Measurements from ENCODE around the gene ATP6V0A4. TPM values are rescaled to one million over a fixed set of nuclear protein-coding genes. Genes with fewer than 3 reads are reported as not detected.

ATP6V0A4 gene
- total RNA-seq, 1 experiment from 2014 or later = 9.1 TPM

DNA sequence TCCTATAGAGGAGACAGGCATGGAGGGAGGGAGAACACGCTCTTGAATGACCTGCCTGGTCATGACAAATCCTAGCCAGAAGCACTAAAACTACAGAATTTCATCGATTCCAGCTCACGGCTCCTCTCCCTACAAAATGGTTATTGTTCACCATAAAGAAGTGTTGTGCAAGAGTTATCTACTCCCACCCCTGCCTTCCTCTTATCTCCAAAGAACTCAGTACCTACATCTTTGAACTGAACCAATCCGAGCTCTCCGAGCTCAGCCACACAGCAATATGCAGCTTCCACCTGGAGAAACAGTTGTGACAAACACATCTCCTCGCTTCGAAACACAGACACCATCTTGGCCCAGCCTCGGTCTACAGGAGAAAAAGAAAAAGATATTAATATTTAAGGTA, 27.1 kb downstream of the ATP6V0A4 start:
- Histone ChIP-seq H3K27ac (no peak overlapping the region), H3K9me2 (ENCODE audit: insufficient read depth) (no peaks in the 10 kb centered on the region), H3K4me1 (replicated peaks; ENCODE audit: insufficient read depth) (peaks cover 12% of the 10 kb centered on the region), H3K9me3 (ENCODE audit: insufficient read depth, low read depth) (no peaks in the 10 kb centered on the region), H3K79me2 (ENCODE audit: low read depth) (no peaks in the 10 kb centered on the region), H3K27me3 (ENCODE audit: insufficient read depth, low read depth) (no peaks in the 10 kb centered on the region), H3K4me3 (no peak overlapping the region), H3K4me2 (no peak overlapping the region), H3K36me3 (ENCODE audit: low read depth) (no peaks in the 10 kb centered on the region), H2AFZ (no peak overlapping the region), H3F3A (ENCODE audit: insufficient read depth, low read depth) (no peaks in the 10 kb centered on the region), H4K20me1 (ENCODE audit: insufficient read depth) (no peaks in the 10 kb centered on the region)
- no peak for DNase-seq
- no TSS peak for BruUV-seq (replicated peaks)
- intact Hi-C loops (cut with micrococcal nuclease; ENCODE audit: unreplicated experiment) = no loop called here
- ChIA-PET POLR2A (ENCODE audit: unreplicated experiment) (no interaction called here), CTCF (interaction anchor here (0.7 kb wide), 1 partner anchor 880 kb away, joined by 3 read pairs; no protein-coding TSS in a partner anchor)
- TF ChIP-seq EZH2 (IDR thresholded peaks at IDR 0.05; ENCODE audit: low read depth) = no peak
- TF ChIP-seq, protein P1, sequence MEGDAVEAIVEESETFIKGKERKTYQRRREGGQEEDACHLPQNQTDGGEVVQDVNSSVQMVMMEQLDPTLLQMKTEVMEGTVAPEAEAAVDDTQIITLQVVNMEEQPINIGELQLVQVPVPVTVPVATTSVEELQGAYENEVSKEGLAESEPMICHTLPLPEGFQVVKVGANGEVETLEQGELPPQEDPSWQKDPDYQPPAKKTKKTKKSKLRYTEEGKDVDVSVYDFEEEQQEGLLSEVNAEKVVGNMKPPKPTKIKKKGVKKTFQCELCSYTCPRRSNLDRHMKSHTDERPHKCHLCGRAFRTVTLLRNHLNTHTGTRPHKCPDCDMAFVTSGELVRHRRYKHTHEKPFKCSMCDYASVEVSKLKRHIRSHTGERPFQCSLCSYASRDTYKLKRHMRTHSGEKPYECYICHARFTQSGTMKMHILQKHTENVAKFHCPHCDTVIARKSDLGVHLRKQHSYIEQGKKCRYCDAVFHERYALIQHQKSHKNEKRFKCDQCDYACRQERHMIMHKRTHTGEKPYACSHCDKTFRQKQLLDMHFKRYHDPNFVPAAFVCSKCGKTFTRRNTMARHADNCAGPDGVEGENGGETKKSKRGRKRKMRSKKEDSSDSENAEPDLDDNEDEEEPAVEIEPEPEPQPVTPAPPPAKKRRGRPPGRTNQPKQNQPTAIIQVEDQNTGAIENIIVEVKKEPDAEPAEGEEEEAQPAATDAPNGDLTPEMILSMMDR (conservative IDR thresholded peaks at IDR 0.05) = no peak

DNA sequence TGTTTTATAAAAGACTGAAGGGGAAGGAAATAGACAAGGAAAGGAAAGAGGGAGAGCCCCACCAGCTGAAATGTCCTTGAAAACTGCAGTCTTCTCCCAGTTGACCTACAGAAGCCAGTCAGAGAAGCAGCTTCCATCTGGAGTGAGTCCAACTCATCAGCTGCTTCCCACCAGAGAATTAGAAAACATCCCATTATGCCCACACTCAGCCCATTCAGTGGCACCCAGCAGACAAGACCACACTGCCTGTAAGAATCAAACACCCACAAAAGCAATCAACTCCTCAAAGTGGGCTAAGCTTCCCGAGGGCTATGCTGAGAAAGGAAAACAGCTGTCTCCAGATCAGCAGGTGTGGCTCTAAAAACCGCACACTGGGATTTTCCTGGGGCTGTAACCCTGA, 29.8 kb downstream of the ATP6V0A4 start:
- Histone ChIP-seq H2AFZ (no peak overlapping the region), H3F3A (ENCODE audit: insufficient read depth, low read depth) (no peaks in the 10 kb centered on the region), H3K4me1 (replicated peaks; ENCODE audit: insufficient read depth) (peaks cover 1% of the 10 kb centered on the region), H3K27ac (no peak overlapping the region), H3K36me3 (ENCODE audit: low read depth) (no peaks in the 10 kb centered on the region), H3K9me3 (ENCODE audit: insufficient read depth, low read depth) (no peaks in the 10 kb centered on the region), H3K4me3 (no peak overlapping the region), H3K79me2 (ENCODE audit: low read depth) (no peaks in the 10 kb centered on the region), H3K27me3 (ENCODE audit: insufficient read depth, low read depth) (no peaks in the 10 kb centered on the region), H3K9me2 (ENCODE audit: insufficient read depth) (no peaks in the 10 kb centered on the region), H3K4me2 (no peak overlapping the region), H4K20me1 (ENCODE audit: insufficient read depth) (no peaks in the 10 kb centered on the region)
- no peak for DNase-seq
- intact Hi-C loops (cut with micrococcal nuclease; ENCODE audit: unreplicated experiment) = no loop called here
- BruUV-seq (replicated peaks) = no TSS peak
- no peak for TF ChIP-seq EZH2 (IDR thresholded peaks at IDR 0.05; ENCODE audit: low read depth)
- TF ChIP-seq, protein P1 (conservative IDR thresholded peaks at IDR 0.05) = no peak
- ChIA-PET CTCF (no interaction called here), POLR2A (ENCODE audit: unreplicated experiment) (no interaction called here)

DNA sequence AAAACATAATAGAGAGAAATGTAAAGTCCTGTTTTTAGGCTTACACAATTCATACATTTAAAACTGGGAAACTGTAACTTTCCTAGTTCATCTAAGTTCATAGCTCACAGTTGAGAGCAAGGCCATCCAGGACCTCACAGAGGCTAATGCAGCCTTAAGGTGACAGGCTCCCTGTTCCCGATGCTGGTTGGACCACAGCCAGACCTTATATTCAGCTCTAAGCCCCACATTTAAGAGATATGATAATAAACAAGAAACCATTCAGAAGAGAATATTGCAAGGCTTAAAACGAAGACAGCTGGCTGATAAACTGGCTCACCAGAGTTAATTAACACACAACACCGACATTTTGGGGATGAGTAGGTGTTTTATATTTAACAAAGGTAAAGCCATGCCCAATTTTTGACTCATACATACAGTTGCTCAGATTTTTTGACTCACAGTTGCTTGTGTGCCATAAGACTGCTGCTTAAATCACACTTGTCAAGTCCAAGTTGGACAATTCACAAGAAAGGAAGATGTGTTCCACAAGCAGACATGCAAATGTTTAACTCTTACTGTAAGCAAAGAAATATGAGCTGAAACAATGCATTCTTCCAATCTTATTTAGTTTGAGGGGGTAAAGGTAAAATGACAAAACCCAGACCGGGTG, 41.3 kb downstream of the ATP6V0A4 start:
- TF ChIP-seq, protein P1 (conservative IDR thresholded peaks at IDR 0.05) = no peak
- no peak for TF ChIP-seq EZH2 (IDR thresholded peaks at IDR 0.05; ENCODE audit: low read depth)
- intact Hi-C loops (cut with micrococcal nuclease; ENCODE audit: unreplicated experiment) = loop anchor here (10.0 kb wide), 1 partner anchor 278 kb away; the partner anchor contains the start of gene ZC3HAV1L
- BruUV-seq (replicated peaks) = no TSS peak
- Histone ChIP-seq H3K9me3 (ENCODE audit: insufficient read depth, low read depth) (no peaks in the 10 kb centered on the region), H2AFZ (peak overlapping the region; percentile 26), H3K9me2 (ENCODE audit: insufficient read depth) (no peaks in the 10 kb centered on the region), H3K4me2 (peak overlapping the region; percentile 66), H3K79me2 (ENCODE audit: low read depth) (no peaks in the 10 kb centered on the region), H3K4me1 (replicated peaks; ENCODE audit: insufficient read depth) (peaks cover 64% of the 10 kb centered on the region), H3K27me3 (ENCODE audit: insufficient read depth, low read depth) (no peaks in the 10 kb centered on the region), H3K4me3 (no peak overlapping the region), H3K27ac (peak overlapping the region; percentile 95), H3K36me3 (ENCODE audit: low read depth) (no peaks in the 10 kb centered on the region), H4K20me1 (ENCODE audit: insufficient read depth) (no peaks in the 10 kb centered on the region), H3F3A (ENCODE audit: insufficient read depth, low read depth) (peaks cover 58% of the 10 kb centered on the region)
- CTCF ChIA-PET = no interaction called here
- DNase-seq = peak in 1 of 2 experiments; percentile 83
- POLR2A ChIA-PET (ENCODE audit: unreplicated experiment) = no interaction called here
